Spinal cord (tissue), 10 donors: Measurements from ENCODE around the gene EIF5A. TPM values are rescaled to one million over a fixed set of nuclear protein-coding genes. Genes with fewer than 3 reads are reported as not detected.
A peak's percentile ranks its signal among the peaks of the same experiment; 100 is the strongest.

Experiments
- DNase-seq, 6 donors: peaks; one replicate each; pipeline versions ENCODE4 v3.0.0 to v3.0.0-alpha.2; 2013 to 2015; ENCODE audit warnings: low spot score in 6 of 6, low read depth in 4 of 6
- H3K27ac ChIP-seq: one replicate; pipeline ENCODE4 v1.5.1; 2013; ENCODE audit warnings: low read depth, low read length, control low read depth
- H3K27me3 ChIP-seq: one replicate; pipeline ENCODE4 v1.6.1; 2013; ENCODE audit warnings: low read length; ENCODE audit not compliant: control insufficient read depth, insufficient read depth
- H3K36me3 ChIP-seq: one replicate; pipeline ENCODE4 v1.6.1; 2013; ENCODE audit warnings: low read length; ENCODE audit not compliant: control insufficient read depth, insufficient read depth
- H3K4me1 ChIP-seq: one replicate; pipeline ENCODE4 v1.6.1; 2013; ENCODE audit warnings: low read length; ENCODE audit not compliant: control insufficient read depth, insufficient read depth
- H3K4me3 ChIP-seq: one replicate; pipeline ENCODE4 v1.5.1; 2013; ENCODE audit warnings: low read depth, low read length, control low read depth
- H3K9me3 ChIP-seq: one replicate; pipeline ENCODE4 v1.6.1; 2013; ENCODE audit warnings: low read length; ENCODE audit not compliant: control insufficient read depth, insufficient read depth
- WGBS: methylation state at CpG from one replicate; pipeline ENCODE4 v1.1.5; 2013; ENCODE audit warnings: missing lambda C conversion rate; ENCODE audit not compliant: insufficient coverage; 5-methylcytosine and 5-hydroxymethylcytosine counted together
- long read RNA-seq, 4 donors: transcript quantifications; one replicate each; lab custom pipeline, GENCODE V29; 2026
- polyA plus RNA-seq, 2 donors: library from polyadenylated mRNA; unstranded; fragments of 120-200 nt; gene quantifications; one replicate each; pipeline ENCODE4 v1.2.1, GENCODE V29; 2013; ENCODE audit not compliant: insufficient read length in 2 of 2
- total RNA-seq, 2 donors: library from RNA; depleted of rRNA in 1 of 2; stranded (reverse); fragments of 120-200 nt in 1 of 2; fragments of >200 nt in 1 of 2; gene quantifications; one replicate each; pipeline versions ENCODE4 v1.2.3 to v1.2.4, GENCODE V29; 2013 to 2014
- donor health status: healthy.

EIF5A gene
- total RNA-seq (100 to 1,000 TPM; 146 to 202 TPM), polyA plus RNA-seq (100 to 1,000 TPM; 366 to 375 TPM)
- long read RNA-seq, donor 1, transcript EIF5A-205 (6 exons, 1,271 nt), result minor isoform, 11 of 268 reads
- long read RNA-seq, donor 1, transcript EIF5A-202 (6 exons, 1,511 nt), result major isoform, 123 of 268 reads
- long read RNA-seq, donor 1, partial matches to known transcripts, result 107 of 268 reads
- long read RNA-seq, donor 1, other reads (novel, unspliced or antisense), result 19 of 268 reads
- long read RNA-seq, donor 2, transcript EIF5A-202 (6 exons, 1,511 nt), result major isoform, 64 of 109 reads
- long read RNA-seq, donor 2, partial matches to known transcripts, result 20 of 109 reads
- long read RNA-seq, donor 2, other reads (novel, unspliced or antisense), result 19 of 109 reads
- long read RNA-seq, donor 3, transcript EIF5A-201 (6 exons, 1,256 nt), result minor isoform, 5 of 138 reads
- long read RNA-seq, donor 3, transcript EIF5A-202 (6 exons, 1,511 nt), result major isoform, 71 of 138 reads
- long read RNA-seq, donor 3, partial matches to known transcripts, result 46 of 138 reads
- long read RNA-seq, donor 3, other reads (novel, unspliced or antisense), result 12 of 138 reads
- long read RNA-seq, donor 4, transcript EIF5A-202 (6 exons, 1,511 nt), result major isoform, 155 of 751 reads
- long read RNA-seq, donor 4, transcript EIF5A-210 (2 exons, 609 nt), result minor isoform, 5 of 751 reads
- long read RNA-seq, donor 4, transcript EIF5A-201 (6 exons, 1,256 nt), result minor isoform, 6 of 751 reads
- long read RNA-seq, donor 4, transcript EIF5A-205 (6 exons, 1,271 nt), result minor isoform, 11 of 751 reads
- long read RNA-seq, donor 4, partial matches to known transcripts, result 574 of 751 reads
- long read RNA-seq, donor 4, other reads (novel, unspliced or antisense), result 0 of 751 reads

GRCh38 chr17:7306911-7307685, at the start of gene EIF5A:
Gene EIF5A (plus strand): TSS chr17:7307628. CDS start chr17:7309636, 2,008 bp downstream.
- Histone ChIP-seq H3K4me3 (peak within 1 kb of the TSS; percentile 50), H3K9me3 (no peaks in the 10 kb centered on the region), H3K4me1 (peaks cover 25% of the 10 kb centered on the region), H3K36me3 (peaks cover 28% of the 10 kb centered on the region), H3K27ac (peak within 1 kb of the TSS; percentile 96), H3K27me3 (no peaks in the 10 kb centered on the region)
- peak; percentile 99 to 100 (median 100) for DNase-seq
- WGBS, result under 1% methylated on average over 64 of the region's 64 CpGs

DNA sequence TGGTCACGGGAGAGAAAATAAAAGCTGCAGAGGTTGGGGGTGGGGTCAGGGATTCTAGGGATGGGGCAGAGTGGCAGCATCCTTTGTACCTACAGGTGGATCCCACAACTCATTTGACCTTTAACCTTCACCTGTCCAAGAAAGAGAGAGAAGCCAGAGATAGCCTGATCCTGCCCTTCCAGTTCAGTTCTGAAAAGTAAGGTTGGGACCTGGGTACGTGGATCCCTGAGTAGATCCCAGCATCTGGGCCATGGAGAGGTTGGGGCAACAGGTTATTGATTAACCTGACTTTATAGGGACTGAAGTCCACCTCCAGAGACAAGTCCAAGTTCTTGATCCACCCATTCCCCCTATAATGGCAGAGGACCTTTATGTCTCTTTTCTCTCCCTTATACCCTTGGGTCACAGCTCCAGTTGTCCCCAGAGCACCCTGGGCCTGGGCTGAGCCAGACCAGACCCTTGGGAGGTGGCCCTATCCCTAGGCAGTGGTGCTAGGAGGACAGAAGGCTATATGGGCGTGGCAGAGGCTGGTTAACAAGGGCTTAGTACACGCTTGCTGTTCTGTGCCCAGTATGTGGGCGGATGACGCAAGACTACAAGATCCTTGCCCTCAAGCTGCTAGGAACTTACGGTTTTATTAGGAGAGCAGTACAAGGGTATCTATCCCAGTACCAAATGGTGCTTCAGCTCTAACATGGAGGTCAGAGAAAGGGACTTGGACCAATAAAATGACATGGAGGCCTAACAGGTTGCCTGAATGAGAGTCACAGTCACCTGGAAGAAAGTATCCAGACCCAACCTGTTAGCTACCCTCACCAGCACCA, 48.5 kb upstream of the EIF5A start:
- H3K27me3 ChIP-seq, result peaks cover 40% of the 10 kb centered on the region
- 91% methylated on average over 6 of the region's 7 CpGs for WGBS

GRCh38 chr17:7259555-7259889, 47.9 kb upstream of the EIF5A start:
- no peak for DNase-seq
- WGBS, result 88% methylated on average over 1 of the region's 6 CpGs
- Histone ChIP-seq H3K27me3 (peaks cover 45% of the 10 kb centered on the region), H3K9me3 (no peaks in the 10 kb centered on the region), H3K4me1 (peaks cover 24% of the 10 kb centered on the region), H3K36me3 (peaks cover 55% of the 10 kb centered on the region), H3K4me3 (no peak overlapping the region), H3K27ac (no peak overlapping the region)

More for the DNA sequence above, 48.5 kb upstream of the EIF5A start:
- no peak overlapping the region for H3K4me3 ChIP-seq
- H3K27ac ChIP-seq, result no peak overlapping the region
- H3K36me3 ChIP-seq, result peaks cover 57% of the 10 kb centered on the region
- peaks cover 24% of the 10 kb centered on the region for H3K4me1 ChIP-seq
- no peaks in the 10 kb centered on the region for H3K9me3 ChIP-seq
- no peak for DNase-seq

DNA sequence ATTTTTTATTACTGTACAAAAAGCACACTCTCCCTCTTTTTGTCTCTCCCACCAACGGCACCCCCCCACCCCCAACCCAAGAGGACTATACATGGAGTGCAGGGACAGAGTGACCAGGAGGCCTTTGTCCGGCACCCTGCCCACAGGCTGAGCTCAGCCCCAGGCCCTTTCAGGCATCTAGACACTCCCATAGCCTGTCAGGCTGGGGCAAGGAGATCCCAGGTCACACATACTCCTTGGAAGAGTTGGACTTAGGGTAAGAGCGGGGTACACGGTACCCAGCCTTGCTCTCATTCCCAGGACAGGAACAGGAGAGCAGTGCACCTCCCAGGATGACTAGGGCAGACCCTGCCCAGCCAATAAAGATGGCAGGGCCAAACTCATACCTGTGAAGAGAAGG, 47.3 kb upstream of the EIF5A start:
- no peak for DNase-seq
- Histone ChIP-seq H3K36me3 (peaks cover 49% of the 10 kb centered on the region), H3K4me3 (no peak overlapping the region), H3K4me1 (peaks cover 24% of the 10 kb centered on the region), H3K9me3 (no peaks in the 10 kb centered on the region), H3K27ac (no peak overlapping the region), H3K27me3 (peaks cover 47% of the 10 kb centered on the region)
- WGBS, result 100% methylated on average over 3 of the region's 4 CpGs

DNA sequence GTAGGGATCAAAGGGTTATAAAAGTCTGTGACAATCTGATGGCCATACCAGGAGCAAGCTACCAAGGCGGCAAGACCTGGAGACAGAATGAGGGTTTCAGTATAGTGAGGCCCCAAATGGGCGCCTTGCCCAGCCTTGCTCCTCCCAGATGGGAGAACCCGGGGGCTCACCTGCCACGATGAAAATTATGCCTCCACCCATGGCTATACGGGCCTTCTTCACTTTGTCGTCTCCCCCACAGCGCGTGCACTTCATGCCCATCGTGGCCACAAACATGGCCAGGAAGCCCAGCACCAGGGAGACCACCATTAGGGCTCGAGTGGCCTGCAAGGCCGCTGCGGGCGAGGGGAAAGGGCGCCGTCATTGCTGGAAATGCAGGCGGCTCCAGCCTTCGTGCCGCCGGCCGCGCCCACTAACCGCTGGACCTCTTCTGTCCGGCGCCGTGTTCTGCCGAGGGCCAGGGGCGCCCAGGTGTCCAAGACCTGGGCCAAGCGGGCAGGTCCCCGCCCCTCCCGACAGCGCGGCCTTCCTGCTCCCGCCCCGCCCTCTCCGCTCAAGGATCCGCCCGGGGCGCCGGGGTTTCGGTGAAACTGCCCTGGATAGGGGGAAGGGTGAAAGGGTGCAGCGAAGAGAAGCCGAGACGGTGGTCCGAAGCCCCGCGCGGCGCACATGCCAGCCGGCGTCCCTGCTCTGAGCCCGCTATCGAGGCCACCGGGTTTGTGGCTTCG, 46.6 kb upstream of the EIF5A start:
- Histone ChIP-seq H3K36me3 (peaks cover 43% of the 10 kb centered on the region), H3K27ac (no peak overlapping the region), H3K4me3 (peak overlapping the region; percentile 9), H3K4me1 (peaks cover 24% of the 10 kb centered on the region), H3K27me3 (peaks cover 48% of the 10 kb centered on the region), H3K9me3 (no peaks in the 10 kb centered on the region)
- DNase-seq, result no peak
- 6% methylated on average over 54 of the region's 54 CpGs for WGBS

GRCh38 chr17:7261379-7262191, 45.8 kb upstream of the EIF5A start:
- Histone ChIP-seq H3K4me3 (peak overlapping the region; percentile 9), H3K27me3 (peaks cover 50% of the 10 kb centered on the region), H3K9me3 (no peaks in the 10 kb centered on the region), H3K4me1 (peaks cover 24% of the 10 kb centered on the region), H3K36me3 (peaks cover 35% of the 10 kb centered on the region), H3K27ac (no peak overlapping the region)
- no peak for DNase-seq
- WGBS, result 2% methylated on average over 69 of the region's 71 CpGs

- DNase-seq, result no peak
- Histone ChIP-seq H3K4me1 (peaks cover 24% of the 10 kb centered on the region), H3K36me3 (peaks cover 27% of the 10 kb centered on the region), H3K27ac (no peak within 1 kb of the TSS), H3K27me3 (peaks cover 53% of the 10 kb centered on the region), H3K4me3 (peak within 1 kb of the TSS; percentile 9), H3K9me3 (no peaks in the 10 kb centered on the region)
- whole genome bisulfite sequencing, result under 1% methylated on average over 64 of the region's 64 CpGs
These were observed 45.1 kb upstream of the EIF5A start, which contains the start of gene CLDN7 for GRCh38 chr17:7262192-7262934. Gene CLDN7 (minus strand): TSS chr17:7262478. CDS start chr17:7262043, 435 bp downstream.
